ENCODE measurements around the gene PKD2.

Gene PKD2

GRCh38 chr4:88027611-88028608 lies 20.5 kb downstream of the PKD2 start:
- no peak for DNase-seq (ENCODE audit: low spot score)

DNA sequence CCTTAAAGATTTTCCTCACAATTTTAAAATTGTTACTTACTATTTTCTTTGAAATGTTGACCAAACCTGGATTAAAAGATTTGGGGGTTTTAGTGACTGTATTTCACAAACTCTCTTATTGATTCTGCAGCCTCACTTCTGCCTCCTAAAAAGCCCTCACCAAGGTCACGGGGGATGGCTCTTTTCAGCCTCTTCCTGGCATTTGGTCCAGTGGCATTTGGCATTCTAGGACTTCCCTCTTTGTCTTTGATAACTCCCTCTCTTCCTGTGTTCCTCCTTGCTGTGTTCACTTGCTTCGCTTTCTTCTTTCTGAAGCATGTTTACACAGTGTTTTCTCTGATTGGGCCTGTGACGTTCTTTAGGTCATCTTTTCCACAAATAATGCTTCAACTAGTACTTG lies 21.5 kb downstream of the PKD2 start:
- no peak for DNase-seq (ENCODE audit: low spot score)

GRCh38 chr4:88029556-88029955 lies 22.1 kb downstream of the PKD2 start:
- DNase-seq (ENCODE audit: low spot score) = no peak

- DNase-seq (ENCODE audit: low spot score) = no peak
Observed at GRCh38 chr4:88030565-88031310, 23.3 kb downstream of the PKD2 start.

- peak; percentile 55 for DNase-seq (ENCODE audit: low spot score)
Observed at GRCh38 chr4:88033309-88033708, 25.9 kb downstream of the PKD2 start.

GRCh38 chr4:88035292-88035691 lies 27.9 kb downstream of the PKD2 start:
- DNase-seq (ENCODE audit: low spot score) = no peak

DNA sequence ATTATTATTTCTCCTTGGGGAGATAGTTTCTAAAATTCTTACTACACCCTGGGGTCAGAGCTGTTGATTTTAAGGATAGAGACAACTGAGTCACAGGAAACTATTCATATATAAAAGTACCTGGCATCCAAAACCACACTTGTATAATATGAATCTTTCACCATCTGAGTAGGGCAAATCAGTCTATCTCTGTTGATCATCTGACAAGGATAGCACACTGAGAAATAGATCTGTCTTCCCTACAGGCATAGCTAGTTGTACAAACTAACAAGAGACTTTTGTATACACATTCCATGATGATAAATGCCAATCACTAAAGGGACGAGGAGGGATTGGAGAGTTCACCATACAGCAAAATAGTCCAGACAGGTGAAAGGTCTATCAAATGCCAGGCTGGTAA lies 30.0 kb downstream of the PKD2 start:
- no peak for DNase-seq (ENCODE audit: low spot score)

DNA sequence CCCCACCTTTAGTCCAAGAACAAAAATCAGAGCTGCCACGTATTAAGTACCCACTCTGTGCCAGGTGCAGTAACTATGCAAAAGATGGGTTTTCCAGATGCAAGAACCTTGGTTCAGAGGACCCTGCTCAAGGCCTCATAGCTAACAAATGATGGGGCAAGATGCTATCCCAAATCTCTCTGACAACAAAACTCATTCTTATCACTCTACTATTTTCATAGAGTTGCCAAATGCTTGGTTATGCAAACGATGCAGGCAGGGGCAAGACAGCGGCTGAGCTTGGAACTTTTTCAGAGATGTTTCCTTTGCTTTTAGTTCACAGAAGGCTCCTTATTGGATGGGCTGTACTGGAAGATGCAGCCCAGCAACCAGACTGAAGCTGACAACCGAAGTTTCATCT lies 30.5 kb downstream of the PKD2 start:
- no peak for DNase-seq (ENCODE audit: low spot score)

- DNase-seq (ENCODE audit: low spot score) = no peak
Observed at GRCh38 chr4:88040707-88041106, 33.3 kb downstream of the PKD2 start.

DNA sequence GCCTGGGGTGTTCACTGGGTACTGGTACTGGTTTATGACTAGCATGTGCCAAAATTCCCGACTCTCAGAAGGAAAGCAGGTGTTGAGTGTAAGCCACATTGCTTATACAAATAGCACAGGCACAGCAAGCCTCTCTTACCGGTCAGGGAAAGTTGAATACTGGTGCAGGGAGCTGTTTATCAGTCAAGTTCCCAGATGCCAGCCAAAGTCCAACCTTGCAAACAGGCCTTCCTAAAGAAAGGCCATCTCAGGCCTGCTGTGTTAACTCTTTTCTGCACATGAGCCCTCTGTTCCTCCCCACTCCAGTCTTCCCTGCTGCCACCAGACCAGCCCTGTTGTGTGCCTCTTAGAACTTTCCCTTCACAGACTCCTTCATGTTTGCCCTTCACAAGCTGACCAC lies 34.2 kb downstream of the PKD2 start:
- no peak for DNase-seq (ENCODE audit: low spot score)

GRCh38 chr4:88043001-88043400 lies 35.6 kb downstream of the PKD2 start:
- DNase-seq (ENCODE audit: low spot score) = no peak

DNA sequence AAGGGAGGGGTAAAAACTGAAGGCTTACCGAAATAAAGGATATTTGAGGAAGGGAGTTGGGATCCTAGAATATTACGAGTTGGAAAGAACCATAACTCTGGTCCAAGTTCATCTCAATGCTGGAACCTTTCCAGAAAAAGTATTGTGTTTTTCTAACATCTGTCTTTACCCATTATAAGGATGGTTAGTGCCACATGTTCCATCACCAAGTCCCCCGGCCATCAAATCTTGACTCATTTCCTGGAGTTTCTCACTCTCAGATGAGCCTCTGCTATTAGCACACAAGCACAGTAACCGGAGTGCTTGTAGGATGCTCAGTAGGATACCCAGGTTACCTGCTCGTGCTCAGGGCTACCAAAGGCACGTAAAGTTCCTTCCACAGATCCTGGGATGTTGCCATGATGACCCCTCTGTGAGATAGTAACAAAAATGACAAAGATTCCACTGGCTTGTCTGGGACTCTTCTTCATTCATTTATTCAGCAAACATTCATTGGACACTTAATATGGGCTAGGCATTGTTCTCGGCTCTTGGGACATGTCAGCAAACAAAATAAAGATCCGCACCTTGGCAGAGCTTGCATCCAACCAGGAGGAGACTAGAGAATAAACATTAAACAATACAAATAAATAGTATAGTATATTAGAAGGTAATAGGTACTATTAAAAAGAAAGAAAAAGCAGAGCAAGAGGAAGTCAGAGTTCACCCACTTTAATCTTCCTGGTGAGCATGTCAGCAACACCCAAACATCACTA lies 36.3 kb downstream of the PKD2 start:
- DNase-seq (ENCODE audit: low spot score) = peak; percentile 33

DNA sequence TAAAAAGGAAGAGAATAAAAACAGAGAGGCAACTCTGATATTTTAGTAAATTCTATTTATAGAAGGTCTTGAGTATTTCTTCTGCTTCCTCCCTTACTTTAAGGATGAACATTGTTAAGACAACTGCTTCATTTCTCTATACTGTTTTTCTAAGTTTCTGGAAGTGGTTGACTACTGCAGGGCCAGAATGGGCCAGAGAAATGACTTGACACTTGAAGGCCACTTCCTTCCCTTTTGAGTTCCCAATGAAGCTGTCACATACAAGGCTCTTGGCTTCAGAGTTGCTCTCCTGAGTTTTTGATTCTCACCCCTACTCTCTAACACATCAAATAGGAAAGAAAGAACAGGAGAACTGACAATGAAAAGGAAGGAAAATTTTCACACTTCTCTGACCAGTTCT lies 37.6 kb downstream of the PKD2 start:
- DNase-seq (ENCODE audit: low spot score) = no peak

DNA sequence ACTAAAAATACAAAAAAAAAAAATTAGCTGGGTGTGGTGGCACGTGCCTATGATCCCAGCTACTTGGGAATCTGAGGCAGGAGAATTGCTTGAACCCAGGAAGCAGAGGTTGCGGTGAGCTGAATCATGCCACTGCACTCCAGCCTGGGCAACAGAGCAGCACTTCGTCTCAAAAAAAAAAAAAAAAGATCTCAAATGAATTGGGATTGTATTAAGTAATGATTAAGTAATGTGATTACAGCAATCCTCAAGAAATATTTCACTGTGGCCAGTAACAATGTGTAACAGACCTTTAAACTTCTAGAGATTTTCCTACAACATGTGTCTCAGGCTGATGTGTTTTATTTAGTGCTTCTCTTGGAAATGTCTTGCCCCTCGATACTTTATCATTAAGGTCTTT lies 46.8 kb downstream of the PKD2 start:
- no peak for DNase-seq (ENCODE audit: low spot score)

DNA sequence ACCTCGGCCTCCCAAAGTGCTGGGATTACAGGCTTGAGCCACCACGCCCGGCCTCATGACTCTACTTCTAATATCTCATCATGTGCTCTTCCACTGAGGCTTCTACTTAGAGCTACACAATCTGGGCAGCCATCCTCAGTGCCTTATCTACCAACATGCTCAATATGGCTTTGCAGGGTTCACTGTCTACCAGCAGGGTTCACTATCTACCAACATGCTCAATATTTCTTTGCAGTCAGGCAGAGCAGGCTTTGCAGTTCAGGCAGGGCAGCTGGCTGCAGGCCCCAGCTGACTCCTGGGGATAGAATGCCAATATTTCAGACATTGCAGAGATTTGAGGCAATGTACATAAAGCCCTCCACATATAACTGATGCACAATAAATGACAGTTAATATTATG lies 47.5 kb downstream of the PKD2 start:
- DNase-seq (ENCODE audit: low spot score) = peak; percentile 38

DNA sequence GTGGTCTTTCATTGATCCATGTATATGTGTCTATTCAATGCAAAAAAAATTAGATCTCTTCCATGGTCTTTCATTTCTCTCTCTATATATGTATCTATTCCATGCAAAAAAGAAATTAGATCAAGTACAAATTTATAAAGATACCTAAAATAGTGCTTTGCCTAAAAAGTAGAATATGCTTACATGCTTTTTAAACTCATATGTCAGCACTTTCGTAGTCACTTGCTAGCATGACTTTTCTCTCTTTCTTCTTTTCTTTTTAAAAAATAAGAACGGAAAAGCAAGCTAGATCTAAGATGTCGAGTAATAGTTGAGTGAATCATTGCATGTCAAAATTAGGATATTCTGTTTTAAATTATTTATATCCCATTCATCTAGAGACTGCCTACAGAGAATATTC lies 50.9 kb downstream of the PKD2 start:
- DNase-seq (ENCODE audit: low spot score) = no peak

- DNase-seq (ENCODE audit: low spot score) = no peak
Observed at GRCh38 chr4:88059766-88060165, 52.3 kb downstream of the PKD2 start.

GRCh38 chr4:88060431-88060830 lies 53.0 kb downstream of the PKD2 start:
- no peak for DNase-seq (ENCODE audit: low spot score)

- no peak for DNase-seq (ENCODE audit: low spot score)
Observed at GRCh38 chr4:88062311-88062710, 54.9 kb downstream of the PKD2 start.

GRCh38 chr4:88062843-88063242 lies 55.4 kb downstream of the PKD2 start:
- no peak for DNase-seq (ENCODE audit: low spot score)

DNA sequence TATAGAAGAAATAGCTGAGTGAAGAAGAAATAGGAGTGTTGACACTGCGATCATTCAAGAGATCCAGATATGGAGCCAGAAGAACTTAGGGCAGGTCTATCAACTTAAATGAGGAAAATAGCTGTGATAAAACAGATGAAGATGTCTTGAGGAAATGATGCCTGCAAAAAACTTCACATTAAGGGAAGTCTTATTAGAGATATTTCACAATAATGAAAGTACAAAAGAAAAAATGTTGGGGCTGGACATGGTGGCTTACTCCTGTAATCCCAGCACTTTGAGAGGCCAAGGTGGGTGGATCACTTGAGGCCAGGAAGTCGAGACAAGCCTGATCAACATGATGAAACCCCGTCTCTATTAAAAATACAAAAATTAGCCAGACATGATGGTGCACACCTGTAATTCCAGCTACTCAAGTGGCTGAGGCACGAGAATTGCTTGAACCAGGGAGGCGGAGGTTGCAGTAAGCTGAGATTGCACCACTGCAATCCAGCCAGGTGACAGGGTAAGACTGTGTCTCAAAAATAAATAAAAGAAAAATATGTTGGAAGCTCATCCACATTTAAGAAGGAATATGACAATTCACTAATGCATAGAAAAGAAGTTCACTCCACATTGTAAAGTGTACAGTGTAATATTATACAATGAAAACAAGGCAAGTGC lies 56.3 kb downstream of the PKD2 start:
- DNase-seq (ENCODE audit: low spot score) = no peak

- no peak for DNase-seq (ENCODE audit: low spot score)
Observed at GRCh38 chr4:88064410-88064809, 57.0 kb downstream of the PKD2 start.
